ENCODE data around the gene CPN2.

The CPN2 gene

DNA sequence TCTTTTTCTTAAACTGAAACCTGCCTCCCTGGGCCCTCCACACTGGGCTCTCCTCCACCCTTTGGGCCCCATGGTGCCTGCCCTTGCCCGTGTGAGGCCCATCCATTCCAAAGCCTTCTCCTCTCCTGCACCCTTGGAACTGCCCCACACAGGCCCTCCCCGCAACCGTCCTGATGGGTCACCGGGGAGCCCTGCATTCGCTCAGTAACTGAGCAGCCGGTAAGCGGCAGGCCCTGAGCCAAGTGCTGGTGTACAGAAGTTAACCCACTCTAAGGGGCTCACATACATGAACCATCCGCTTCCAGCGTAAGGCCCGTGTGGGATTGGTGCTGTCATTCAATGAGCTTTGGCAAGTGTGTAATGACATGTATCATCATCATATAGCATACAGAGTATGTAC is 23.8 kb upstream of the CPN2 start:
- H3F3A ChIP-seq (ENCODE audit: insufficient read depth): no peaks in the 10 kb centered on the region
- no peak overlapping the region for H3K4me3 ChIP-seq (ENCODE audit: insufficient read depth, low read length, poor library complexity, severe bottlenecking)
- H4K20me1 ChIP-seq (ENCODE audit: low read depth, low read length): no peaks in the 10 kb centered on the region
- no peak overlapping the region for H2AFZ ChIP-seq (ENCODE audit: low read depth, low read length, severe bottlenecking)
- no peaks in the 10 kb centered on the region for H3K27me3 ChIP-seq (ENCODE audit: low read length)
- no peaks in the 10 kb centered on the region for H3K79me2 ChIP-seq (ENCODE audit: insufficient read depth, low read length)
- H3K9ac ChIP-seq (ENCODE audit: low read length): no peak overlapping the region
- H3K4me2 ChIP-seq (ENCODE audit: low read depth, low read length, poor library complexity, severe bottlenecking): no peak overlapping the region
- H3K9me3 ChIP-seq (ENCODE audit: insufficient read depth, low read length): no peaks in the 10 kb centered on the region
- no peaks in the 10 kb centered on the region for H3K9me2 ChIP-seq (replicated peaks; ENCODE audit: insufficient read depth, low read length)
- no peak overlapping the region for H3K27ac ChIP-seq (ENCODE audit: low read depth, low read length)
- H3K36me3 ChIP-seq (ENCODE audit: low read length): no peaks in the 10 kb centered on the region
- TF ChIP-seq CTCF (IDR thresholded peaks at IDR 0.05; ENCODE audit: insufficient read depth, low read length, poor library complexity, severe bottlenecking) (no peak), EZH2phosphoT487 (conservative IDR thresholded peaks at IDR 0.05; ENCODE audit: low read length) (no peak)

GRCh38 chr3:194373899-194374298 is 22.8 kb upstream of the CPN2 start:
- no peak overlapping the region for H3K27ac ChIP-seq (ENCODE audit: low read depth, low read length)
- H4K20me1 ChIP-seq (ENCODE audit: low read depth, low read length): no peaks in the 10 kb centered on the region
- no peak overlapping the region for H3K4me2 ChIP-seq (ENCODE audit: low read depth, low read length, poor library complexity, severe bottlenecking)
- TF ChIP-seq EZH2phosphoT487 (conservative IDR thresholded peaks at IDR 0.05; ENCODE audit: low read length): no peak
- no peak for TF ChIP-seq CTCF (IDR thresholded peaks at IDR 0.05; ENCODE audit: insufficient read depth, low read length, poor library complexity, severe bottlenecking)
- no peaks in the 10 kb centered on the region for H3K27me3 ChIP-seq (ENCODE audit: low read length)
- no peak overlapping the region for H3K9ac ChIP-seq (ENCODE audit: low read length)
- H3K9me3 ChIP-seq (ENCODE audit: insufficient read depth, low read length): no peaks in the 10 kb centered on the region
- no peaks in the 10 kb centered on the region for H3K79me2 ChIP-seq (ENCODE audit: insufficient read depth, low read length)
- H3K4me3 ChIP-seq (ENCODE audit: insufficient read depth, low read length, poor library complexity, severe bottlenecking): no peak overlapping the region
- no peak overlapping the region for H2AFZ ChIP-seq (ENCODE audit: low read depth, low read length, severe bottlenecking)
- no peaks in the 10 kb centered on the region for H3F3A ChIP-seq (ENCODE audit: insufficient read depth)
- no peaks in the 10 kb centered on the region for H3K9me2 ChIP-seq (replicated peaks; ENCODE audit: insufficient read depth, low read length)
- H3K36me3 ChIP-seq (ENCODE audit: low read length): no peaks in the 10 kb centered on the region

DNA sequence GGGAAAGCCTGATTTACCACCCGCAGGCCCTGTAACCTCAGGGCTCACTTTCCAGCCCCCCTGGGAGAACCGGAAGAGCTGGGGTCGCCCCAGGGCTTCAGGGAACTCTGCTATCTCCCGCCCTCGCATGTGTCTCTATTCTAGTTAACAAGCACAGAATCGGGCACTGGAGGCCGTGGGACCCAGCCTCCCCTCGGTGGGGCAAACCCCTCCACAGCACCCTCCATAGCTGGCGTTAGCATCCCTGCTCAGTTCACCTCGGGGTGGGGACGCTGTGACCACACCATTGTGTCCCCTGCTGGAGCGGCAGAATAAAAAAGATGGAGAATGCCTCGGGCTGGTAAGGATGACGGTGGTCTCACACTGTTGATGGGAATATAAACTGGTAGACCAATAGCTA is 21.9 kb upstream of the CPN2 start:
- Histone ChIP-seq H3K4me2 (ENCODE audit: low read depth, low read length, poor library complexity, severe bottlenecking) (no peak overlapping the region), H2AFZ (ENCODE audit: low read depth, low read length, severe bottlenecking) (no peak overlapping the region), H3K36me3 (ENCODE audit: low read length) (no peaks in the 10 kb centered on the region), H3K4me3 (ENCODE audit: insufficient read depth, low read length, poor library complexity, severe bottlenecking) (no peak overlapping the region), H3K79me2 (ENCODE audit: insufficient read depth, low read length) (no peaks in the 10 kb centered on the region), H3F3A (ENCODE audit: insufficient read depth) (no peaks in the 10 kb centered on the region), H3K9me2 (replicated peaks; ENCODE audit: insufficient read depth, low read length) (no peaks in the 10 kb centered on the region), H4K20me1 (ENCODE audit: low read depth, low read length) (no peaks in the 10 kb centered on the region), H3K27ac (ENCODE audit: low read depth, low read length) (no peak overlapping the region), H3K27me3 (ENCODE audit: low read length) (no peaks in the 10 kb centered on the region), H3K9me3 (ENCODE audit: insufficient read depth, low read length) (no peaks in the 10 kb centered on the region), H3K9ac (ENCODE audit: low read length) (no peak overlapping the region)
- no peak for TF ChIP-seq EZH2phosphoT487 (conservative IDR thresholded peaks at IDR 0.05; ENCODE audit: low read length)
- no peak for TF ChIP-seq CTCF (IDR thresholded peaks at IDR 0.05; ENCODE audit: insufficient read depth, low read length, poor library complexity, severe bottlenecking)

DNA sequence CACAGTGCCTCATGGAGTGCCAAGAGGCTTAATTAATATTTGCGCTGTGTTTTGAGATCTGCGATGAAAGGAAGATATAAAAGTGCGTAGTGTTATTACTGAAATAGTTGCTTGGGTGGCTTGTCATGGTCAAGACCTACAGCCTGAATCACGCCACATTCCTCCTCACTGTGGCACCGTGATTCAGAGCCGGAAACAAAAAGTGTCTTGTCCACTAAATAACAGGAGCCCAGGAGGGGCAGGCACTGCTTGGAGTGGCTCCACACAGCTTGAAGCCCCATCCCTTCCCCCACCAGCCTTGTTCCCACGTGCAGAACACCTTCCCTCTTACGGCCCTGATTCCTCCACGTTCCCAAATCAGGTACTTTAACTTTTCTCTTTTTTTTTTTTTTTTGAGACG is 19.6 kb upstream of the CPN2 start:
- H3K9me2 ChIP-seq (replicated peaks; ENCODE audit: insufficient read depth, low read length): no peaks in the 10 kb centered on the region
- H3K27ac ChIP-seq (ENCODE audit: low read depth, low read length): no peak overlapping the region
- H3K36me3 ChIP-seq (ENCODE audit: low read length): no peaks in the 10 kb centered on the region
- no peaks in the 10 kb centered on the region for H3K9me3 ChIP-seq (ENCODE audit: insufficient read depth, low read length)
- H2AFZ ChIP-seq (ENCODE audit: low read depth, low read length, severe bottlenecking): no peak overlapping the region
- H3K9ac ChIP-seq (ENCODE audit: low read length): no peak overlapping the region
- H3K27me3 ChIP-seq (ENCODE audit: low read length): no peaks in the 10 kb centered on the region
- TF ChIP-seq EZH2phosphoT487 (conservative IDR thresholded peaks at IDR 0.05; ENCODE audit: low read length) (no peak), CTCF (IDR thresholded peaks at IDR 0.05; ENCODE audit: insufficient read depth, low read length, poor library complexity, severe bottlenecking) (no peak)
- no peaks in the 10 kb centered on the region for H4K20me1 ChIP-seq (ENCODE audit: low read depth, low read length)
- no peak overlapping the region for H3K4me3 ChIP-seq (ENCODE audit: insufficient read depth, low read length, poor library complexity, severe bottlenecking)
- H3K79me2 ChIP-seq (ENCODE audit: insufficient read depth, low read length): no peaks in the 10 kb centered on the region
- no peak overlapping the region for H3K4me2 ChIP-seq (ENCODE audit: low read depth, low read length, poor library complexity, severe bottlenecking)
- no peaks in the 10 kb centered on the region for H3F3A ChIP-seq (ENCODE audit: insufficient read depth)
